Renal pelvis (tissue), 4 donors: ENCODE results near the gene SLC4A11. TPM values are rescaled to one million over a fixed set of nuclear protein-coding genes. Genes with fewer than 3 reads are reported as not detected.

ENCODE experiments used
- DNase-seq: peaks from one replicate; pipeline ENCODE4 v3.0.0-alpha.2; 2013
- polyA plus RNA-seq, 3 donors: library from polyadenylated mRNA; unstranded; fragments of 120-200 nt; gene quantifications; one replicate each; pipeline ENCODE4 v1.2.1, GENCODE V29; 2013; ENCODE audit not compliant: insufficient read length in 3 of 3

SLC4A11 gene
- polyA plus RNA-seq, 3 donors = 2.3 to 3.6 (median 3.0) TPM

- no peak for DNase-seq
Measured at GRCh38 chr20:3247638-3248037, 8.6 kb upstream of the SLC4A11 start.

DNA sequence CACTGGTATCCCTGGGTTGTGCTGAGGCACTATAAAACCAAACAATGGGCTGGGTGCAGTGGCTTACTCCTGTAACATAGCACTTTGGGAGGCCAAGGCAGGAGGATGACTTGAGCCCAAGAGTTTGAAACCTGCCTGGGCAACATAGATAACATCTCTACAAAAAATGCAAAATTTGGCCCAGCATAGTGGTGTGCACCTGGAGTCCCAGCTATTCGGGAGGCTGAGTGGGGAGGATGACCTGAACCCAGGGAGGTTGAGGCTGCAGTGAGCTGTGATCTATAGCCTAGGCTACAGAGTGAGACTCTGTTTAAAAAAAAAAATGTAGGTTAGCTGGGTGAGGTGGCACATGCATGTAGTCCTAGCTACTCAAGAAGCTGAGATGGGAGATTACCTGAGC, 7.7 kb upstream of the SLC4A11 start:
- no peak for DNase-seq

GRCh38 chr20:3245711-3246110, 6.7 kb upstream of the SLC4A11 start:
- no peak for DNase-seq

- no peak for DNase-seq
Measured at GRCh38 chr20:3245156-3245555, 6.2 kb upstream of the SLC4A11 start.

- no peak for DNase-seq
Measured at GRCh38 chr20:3244613-3245012, 5.6 kb upstream of the SLC4A11 start.

DNA sequence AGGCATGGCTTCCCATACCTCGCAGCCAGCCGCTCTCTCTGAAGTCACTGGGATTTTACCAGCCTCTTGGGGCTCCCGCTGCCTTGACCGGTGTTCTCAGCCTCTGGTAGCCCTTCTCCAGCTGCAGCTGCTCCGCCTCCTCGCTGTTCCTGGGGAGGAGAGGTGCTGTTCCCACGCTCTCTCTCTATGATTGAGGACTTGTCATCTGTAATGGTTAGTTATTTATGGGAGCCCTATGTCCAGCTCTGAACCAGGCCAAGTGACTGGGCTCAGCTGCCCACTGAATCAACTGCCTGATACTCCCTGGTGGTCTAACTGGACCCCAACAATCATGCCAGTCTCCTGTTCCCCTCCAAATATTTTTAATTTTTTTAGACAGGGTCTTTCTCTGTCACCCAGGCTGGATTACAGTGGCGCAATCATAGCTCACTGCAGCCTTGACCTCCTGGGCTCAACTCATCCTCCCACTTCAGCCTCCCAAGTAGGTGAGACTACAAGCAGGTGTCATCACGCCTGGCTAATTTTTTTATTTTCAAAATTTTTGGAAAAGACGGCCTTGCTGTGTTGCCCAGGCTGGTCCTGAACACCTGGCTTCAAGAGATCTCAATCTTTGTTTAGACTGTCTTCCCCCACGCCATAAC, 4.8 kb upstream of the SLC4A11 start:
- DNase-seq = no peak

DNA sequence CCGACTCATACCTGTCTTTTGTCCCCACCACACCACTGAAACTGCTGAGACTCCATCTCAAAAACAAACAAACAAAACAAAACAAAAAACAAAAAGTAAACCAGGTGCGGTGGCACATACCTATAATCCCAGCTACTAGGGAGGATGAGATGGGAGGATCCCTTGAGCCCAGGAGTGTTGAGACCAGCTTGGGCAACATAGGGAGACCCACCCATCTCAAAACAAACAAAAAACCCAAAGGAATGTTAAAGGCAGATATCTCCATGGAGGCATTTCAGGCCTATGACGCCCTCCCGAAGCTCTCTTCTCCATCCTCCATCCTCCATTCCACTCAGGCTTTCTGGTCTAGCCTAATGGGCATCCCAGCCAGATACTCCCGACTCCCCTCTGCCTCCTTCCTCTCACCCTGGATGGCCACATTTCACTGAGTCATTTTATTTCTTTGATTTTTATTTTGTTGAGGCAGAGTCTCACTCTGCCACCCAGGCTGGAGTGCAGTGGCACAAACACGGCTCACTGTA, 3.2 kb upstream of the SLC4A11 start:
- DNase-seq = no peak

- no peak for DNase-seq
Measured at GRCh38 chr20:3240776-3241363, 1.9 kb upstream of the SLC4A11 start.

GRCh38 chr20:3239867-3240775, 1.1 kb upstream of the SLC4A11 start:
- DNase-seq = no peak

DNA sequence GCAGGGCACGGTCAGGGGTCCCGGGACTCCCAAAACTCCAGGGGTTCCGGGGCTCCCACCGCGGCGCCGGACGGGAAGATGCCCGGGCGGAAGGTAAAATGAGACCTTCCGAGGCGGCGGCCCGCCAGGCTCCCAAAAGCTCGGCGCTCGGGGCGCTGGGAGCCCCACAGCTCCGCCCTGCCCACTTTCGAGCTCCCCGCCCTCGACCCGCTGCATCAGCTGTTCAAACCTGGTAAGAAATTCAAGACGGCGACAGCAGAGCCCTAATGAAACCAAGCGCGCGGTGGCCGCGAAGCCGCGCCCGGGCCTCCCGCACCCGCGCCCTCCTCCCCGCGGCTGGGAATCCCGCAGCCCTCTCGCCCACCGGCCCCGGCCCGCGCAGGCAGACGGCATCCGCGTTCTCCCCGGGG, 369 bp downstream of the SLC4A11 start:
- no peak for DNase-seq

DNA sequence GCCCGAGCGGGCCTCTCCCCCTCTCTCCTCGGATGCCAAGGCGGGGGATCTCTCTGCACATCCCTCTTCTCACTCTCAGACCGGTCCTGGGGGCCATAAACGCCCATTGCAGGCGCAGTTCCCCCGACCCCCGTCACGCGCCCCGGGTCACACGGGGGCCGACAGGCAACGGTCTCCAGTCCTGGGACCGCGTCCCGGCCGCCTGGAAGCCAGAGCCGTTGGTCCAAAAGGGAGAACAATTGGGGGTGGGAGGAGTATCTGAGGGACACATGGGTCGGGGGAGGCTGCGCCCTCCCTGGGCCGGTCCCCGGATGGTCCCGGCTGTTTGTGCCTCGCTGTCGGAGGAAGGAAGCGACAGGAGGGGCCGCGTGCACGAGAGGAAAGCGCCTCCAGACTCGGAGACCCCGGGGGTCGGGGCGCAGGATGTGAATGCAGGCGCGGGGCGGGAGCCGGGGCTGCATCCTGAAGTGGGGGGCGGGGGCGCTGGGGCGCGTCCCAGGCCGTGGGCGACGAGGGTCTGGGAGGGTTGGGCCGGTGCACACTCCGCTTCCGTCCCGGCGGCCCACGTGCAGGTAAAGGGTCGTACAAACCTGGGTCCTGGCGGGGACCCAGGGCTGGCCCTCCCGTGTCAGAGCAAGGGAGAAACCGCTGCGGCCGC, 903 bp downstream of the SLC4A11 start:
- DNase-seq = no peak

DNA sequence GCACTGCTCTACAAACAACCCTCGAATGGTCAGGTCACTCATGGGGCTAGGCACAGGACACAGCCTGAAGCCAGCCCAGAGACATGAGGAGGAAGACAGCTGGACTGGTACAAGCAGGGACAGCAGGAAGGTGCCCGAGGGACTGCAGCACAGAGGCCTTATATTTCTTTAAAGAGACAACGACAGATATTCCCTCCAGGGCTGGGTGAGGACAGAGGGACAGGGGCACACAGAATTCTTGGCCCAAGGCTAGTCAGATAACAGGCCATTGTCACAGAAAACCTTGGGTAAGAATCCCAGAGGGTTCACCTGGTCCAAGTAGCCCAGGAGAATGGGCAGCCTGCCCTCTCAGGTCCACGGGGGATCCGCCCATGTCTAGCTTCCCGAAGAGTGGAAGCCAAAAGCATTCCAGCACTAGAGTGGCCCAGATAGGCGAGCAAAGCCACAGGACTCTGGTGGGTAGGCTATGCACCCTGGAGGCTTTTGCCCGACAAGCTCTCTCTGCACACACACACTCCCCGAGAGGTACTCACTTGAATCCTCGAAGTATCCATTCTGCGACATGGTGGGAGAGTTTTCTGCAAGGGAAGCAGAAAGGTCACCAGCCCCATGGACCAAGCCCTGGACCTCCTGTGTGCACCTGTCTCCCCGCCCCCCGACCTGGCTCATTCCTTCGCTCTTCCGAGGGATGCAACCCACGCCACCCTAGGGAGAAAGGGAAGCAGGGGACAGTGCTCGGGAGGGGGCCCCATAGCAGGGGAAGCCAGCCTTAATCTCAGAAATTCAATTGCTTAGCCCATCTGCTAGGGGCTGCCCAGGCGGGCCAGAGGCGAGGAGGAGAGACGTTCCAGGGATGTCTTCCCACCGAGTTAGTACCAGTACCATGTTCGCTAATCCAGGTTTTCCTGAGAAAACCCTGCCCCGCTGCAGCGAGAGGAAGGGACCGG, 1.7 kb downstream of the SLC4A11 start:
- no peak for DNase-seq

- DNase-seq = no peak
Measured at GRCh38 chr20:3235666-3236324, 3.2 kb downstream of the SLC4A11 start.

- DNase-seq = no peak
Measured at GRCh38 chr20:3233991-3234498, 4.9 kb downstream of the SLC4A11 start.

GRCh38 chr20:3233131-3233990, 5.6 kb downstream of the SLC4A11 start:
- DNase-seq = no peak

- DNase-seq = no peak
Measured at GRCh38 chr20:3231889-3232588, 7.0 kb downstream of the SLC4A11 start.

DNA sequence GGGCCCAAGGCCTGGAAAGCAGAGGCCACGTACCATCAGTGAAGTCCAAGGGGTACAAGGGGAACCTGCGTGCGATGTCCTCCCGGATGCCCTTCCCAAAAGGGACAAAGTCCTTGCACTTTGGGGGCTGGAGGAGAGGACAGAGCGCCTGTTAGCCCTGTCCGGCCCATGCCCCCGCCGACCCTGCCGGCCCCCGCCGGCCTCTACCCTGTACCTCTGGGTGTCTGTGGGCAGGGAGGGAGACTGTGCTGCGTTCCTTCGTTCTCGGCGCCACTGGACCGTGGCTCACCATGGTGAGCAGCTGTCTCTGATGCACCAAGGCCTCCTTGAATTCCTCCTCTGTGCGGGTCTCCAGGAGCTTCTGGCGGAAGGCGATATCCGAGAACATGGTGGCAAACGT, 7.9 kb downstream of the SLC4A11 start:
- DNase-seq = no peak

DNA sequence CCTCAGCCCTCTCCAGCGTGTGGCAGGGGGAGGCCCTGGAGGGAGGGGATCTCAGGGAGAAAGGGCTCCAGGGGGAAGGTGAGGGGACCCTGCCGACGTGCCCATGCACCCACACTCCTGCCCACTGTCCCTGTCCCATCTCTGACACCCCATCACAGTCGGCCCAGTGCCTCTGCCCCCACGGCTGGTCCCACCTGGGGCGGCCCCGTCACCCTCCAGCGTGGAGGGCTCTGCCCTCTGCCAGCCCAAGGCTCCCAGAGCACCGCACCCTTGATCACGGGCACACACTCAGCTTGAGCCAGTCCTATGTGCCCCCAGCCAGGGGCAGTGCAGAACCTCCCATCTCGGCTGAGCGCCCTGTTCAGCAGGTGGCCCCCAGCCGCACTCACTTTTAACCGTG, 9.2 kb downstream of the SLC4A11 start:
- DNase-seq = no peak

DNA sequence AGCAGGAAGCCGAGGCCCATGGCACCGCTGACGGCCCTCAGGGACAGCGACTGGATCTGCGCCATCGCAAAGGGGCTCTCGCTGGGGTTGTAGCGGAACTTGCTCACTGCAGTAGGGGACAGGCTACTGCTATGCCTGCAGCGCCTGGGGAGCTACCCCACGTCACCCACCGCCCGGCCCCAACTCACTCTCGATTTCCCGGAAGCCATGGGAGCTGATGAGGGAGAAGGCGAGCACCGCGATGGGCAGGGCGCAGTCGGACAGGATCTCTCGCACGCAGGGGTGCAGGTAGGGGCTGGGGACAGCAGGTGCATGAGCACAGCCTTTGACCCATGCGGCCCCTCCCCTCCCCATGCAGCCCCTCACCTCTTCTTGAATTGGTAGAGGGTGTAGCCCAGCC, 9.8 kb downstream of the SLC4A11 start:
- no peak for DNase-seq
